PC-9 (cell line): ENCODE results near the gene WDR93.

Experiments used
- CTCF ChIP-seq: fragments of 200-600 bp; sonication (generic); conservative IDR thresholded peaks from 2 replicates; pipeline ENCODE4 v1.6.1; 2017; ENCODE audit warnings: mixed run types, antibody characterized with exemption, mild to moderate bottlenecking, moderate library complexity
- EZH2 ChIP-seq: fragments of 200-600 bp; sonication (generic); IDR thresholded peaks from 2 replicates; pipeline ENCODE4 v1.8.0; 2017; ENCODE audit warnings: antibody characterized with exemption, low read depth

- TF ChIP-seq EZH2 (no peak), CTCF (peak; percentile 63; the same call in 1 of the 2 replicates)
Observed at GRCh38 chr15:89761009-89761831, 70.6 kb downstream of the WDR93 start.
